Suprapubic skin (tissue), 4 donors: ENCODE results near the gene USP31.

Source experiments
- EP300 ChIP-seq: sonication (generic); formaldehyde crosslinking; IDR thresholded peaks from one replicate; pipeline ENCODE4 v1.6.1; 2017; ENCODE audit warnings: antibody characterized with exemption
- POLR2A ChIP-seq, 2 donors: fragments of 450-650 bp; IDR thresholded peaks; one replicate each; pipeline ENCODE4 v1.6.1; 2017; ENCODE audit warnings: antibody characterized with exemption in 2 of 2, mild to moderate bottlenecking in 2 of 2, moderate library complexity in 2 of 2
- POLR2AphosphoS5 ChIP-seq, 3 donors: sonication (generic); formaldehyde crosslinking; IDR thresholded peaks; one replicate each; pipeline ENCODE4 v1.6.1; 2017; ENCODE audit warnings: antibody characterized with exemption in 3 of 3
- TF ChIP-seq, protein P1 (sequence below), 2 donors: fragments of 200-600 bp in 1 of 2; fragments of 450-650 bp in 1 of 2; sonication (generic) in 1 of 2; IDR thresholded peaks; one replicate each; pipeline ENCODE4 v1.5.1; 2016 to 2019; ENCODE audit warnings: antibody characterized with exemption in 2 of 2, mild to moderate bottlenecking in 1 of 2, moderate library complexity in 1 of 2

DNA sequence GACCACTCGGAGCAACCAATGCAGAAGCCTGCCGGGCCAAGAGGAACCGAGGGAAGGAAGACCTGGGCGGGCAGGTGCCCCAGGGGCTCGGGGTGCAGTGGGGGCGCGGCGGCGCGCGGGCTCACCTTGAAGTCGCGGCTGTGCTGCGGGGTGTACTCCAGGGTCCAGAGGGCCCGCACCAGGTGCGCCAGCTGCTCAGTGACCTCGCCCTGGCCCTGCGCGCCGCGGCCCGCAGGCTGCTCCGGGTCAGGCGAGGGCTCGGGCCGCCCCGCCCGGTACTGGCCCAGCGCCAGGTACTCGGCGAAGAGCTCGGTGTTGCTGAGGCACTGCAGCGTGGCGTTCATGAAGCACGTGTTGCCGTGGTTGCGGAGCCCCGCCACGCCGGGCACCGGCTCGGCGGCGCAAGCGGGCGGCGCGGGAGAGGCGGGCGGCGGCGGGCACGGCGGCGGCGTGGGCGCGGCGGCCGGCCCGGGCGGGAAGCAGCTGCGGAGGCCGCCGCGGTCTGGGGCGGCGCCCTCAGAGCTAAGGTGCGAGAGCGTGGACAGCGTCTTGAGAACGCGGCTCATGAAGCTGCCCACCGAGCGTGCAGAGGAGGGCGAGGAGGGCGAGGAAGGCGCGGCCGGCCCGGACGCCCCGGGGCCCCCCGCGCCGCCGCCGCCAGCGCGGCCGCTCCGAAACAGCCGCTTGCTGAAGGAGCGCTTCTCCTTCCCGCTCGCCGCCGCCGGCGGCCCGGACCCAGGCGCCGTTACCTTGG lies 562 bp downstream of the USP31 start:
- TF ChIP-seq, protein P1, sequence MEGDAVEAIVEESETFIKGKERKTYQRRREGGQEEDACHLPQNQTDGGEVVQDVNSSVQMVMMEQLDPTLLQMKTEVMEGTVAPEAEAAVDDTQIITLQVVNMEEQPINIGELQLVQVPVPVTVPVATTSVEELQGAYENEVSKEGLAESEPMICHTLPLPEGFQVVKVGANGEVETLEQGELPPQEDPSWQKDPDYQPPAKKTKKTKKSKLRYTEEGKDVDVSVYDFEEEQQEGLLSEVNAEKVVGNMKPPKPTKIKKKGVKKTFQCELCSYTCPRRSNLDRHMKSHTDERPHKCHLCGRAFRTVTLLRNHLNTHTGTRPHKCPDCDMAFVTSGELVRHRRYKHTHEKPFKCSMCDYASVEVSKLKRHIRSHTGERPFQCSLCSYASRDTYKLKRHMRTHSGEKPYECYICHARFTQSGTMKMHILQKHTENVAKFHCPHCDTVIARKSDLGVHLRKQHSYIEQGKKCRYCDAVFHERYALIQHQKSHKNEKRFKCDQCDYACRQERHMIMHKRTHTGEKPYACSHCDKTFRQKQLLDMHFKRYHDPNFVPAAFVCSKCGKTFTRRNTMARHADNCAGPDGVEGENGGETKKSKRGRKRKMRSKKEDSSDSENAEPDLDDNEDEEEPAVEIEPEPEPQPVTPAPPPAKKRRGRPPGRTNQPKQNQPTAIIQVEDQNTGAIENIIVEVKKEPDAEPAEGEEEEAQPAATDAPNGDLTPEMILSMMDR (IDR thresholded peaks at IDR 0.05): no peak
- TF ChIP-seq POLR2AphosphoS5 (IDR thresholded peaks at IDR 0.05) (no peak), POLR2A (IDR thresholded peaks at IDR 0.05) (no peak), EP300 (no peak)
